ENCODE measurements around the gene NF1.
"Not testable (repeated sequence)": the region's sequence is repeated elsewhere in the genome, so short reads cannot be mapped to it uniquely, and the experiment has no call there.

The NF1 gene, protein sequence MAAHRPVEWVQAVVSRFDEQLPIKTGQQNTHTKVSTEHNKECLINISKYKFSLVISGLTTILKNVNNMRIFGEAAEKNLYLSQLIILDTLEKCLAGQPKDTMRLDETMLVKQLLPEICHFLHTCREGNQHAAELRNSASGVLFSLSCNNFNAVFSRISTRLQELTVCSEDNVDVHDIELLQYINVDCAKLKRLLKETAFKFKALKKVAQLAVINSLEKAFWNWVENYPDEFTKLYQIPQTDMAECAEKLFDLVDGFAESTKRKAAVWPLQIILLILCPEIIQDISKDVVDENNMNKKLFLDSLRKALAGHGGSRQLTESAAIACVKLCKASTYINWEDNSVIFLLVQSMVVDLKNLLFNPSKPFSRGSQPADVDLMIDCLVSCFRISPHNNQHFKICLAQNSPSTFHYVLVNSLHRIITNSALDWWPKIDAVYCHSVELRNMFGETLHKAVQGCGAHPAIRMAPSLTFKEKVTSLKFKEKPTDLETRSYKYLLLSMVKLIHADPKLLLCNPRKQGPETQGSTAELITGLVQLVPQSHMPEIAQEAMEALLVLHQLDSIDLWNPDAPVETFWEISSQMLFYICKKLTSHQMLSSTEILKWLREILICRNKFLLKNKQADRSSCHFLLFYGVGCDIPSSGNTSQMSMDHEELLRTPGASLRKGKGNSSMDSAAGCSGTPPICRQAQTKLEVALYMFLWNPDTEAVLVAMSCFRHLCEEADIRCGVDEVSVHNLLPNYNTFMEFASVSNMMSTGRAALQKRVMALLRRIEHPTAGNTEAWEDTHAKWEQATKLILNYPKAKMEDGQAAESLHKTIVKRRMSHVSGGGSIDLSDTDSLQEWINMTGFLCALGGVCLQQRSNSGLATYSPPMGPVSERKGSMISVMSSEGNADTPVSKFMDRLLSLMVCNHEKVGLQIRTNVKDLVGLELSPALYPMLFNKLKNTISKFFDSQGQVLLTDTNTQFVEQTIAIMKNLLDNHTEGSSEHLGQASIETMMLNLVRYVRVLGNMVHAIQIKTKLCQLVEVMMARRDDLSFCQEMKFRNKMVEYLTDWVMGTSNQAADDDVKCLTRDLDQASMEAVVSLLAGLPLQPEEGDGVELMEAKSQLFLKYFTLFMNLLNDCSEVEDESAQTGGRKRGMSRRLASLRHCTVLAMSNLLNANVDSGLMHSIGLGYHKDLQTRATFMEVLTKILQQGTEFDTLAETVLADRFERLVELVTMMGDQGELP (N-terminal part only)

GRCh38 chr17:31094600-31095235 is at the start of gene NF1:
TSS of gene NF1 (plus strand) at chr17:31094977. CDS start at chr17:31095310, 333 bp downstream.
- DNase-seq (ENCODE audit: low spot score) = peak; percentile 99
- TF ChIP-seq, protein P1, sequence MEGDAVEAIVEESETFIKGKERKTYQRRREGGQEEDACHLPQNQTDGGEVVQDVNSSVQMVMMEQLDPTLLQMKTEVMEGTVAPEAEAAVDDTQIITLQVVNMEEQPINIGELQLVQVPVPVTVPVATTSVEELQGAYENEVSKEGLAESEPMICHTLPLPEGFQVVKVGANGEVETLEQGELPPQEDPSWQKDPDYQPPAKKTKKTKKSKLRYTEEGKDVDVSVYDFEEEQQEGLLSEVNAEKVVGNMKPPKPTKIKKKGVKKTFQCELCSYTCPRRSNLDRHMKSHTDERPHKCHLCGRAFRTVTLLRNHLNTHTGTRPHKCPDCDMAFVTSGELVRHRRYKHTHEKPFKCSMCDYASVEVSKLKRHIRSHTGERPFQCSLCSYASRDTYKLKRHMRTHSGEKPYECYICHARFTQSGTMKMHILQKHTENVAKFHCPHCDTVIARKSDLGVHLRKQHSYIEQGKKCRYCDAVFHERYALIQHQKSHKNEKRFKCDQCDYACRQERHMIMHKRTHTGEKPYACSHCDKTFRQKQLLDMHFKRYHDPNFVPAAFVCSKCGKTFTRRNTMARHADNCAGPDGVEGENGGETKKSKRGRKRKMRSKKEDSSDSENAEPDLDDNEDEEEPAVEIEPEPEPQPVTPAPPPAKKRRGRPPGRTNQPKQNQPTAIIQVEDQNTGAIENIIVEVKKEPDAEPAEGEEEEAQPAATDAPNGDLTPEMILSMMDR (IDR thresholded peaks at IDR 0.05; ENCODE audit: extremely low read depth, missing control alignments) = no peak

DNA sequence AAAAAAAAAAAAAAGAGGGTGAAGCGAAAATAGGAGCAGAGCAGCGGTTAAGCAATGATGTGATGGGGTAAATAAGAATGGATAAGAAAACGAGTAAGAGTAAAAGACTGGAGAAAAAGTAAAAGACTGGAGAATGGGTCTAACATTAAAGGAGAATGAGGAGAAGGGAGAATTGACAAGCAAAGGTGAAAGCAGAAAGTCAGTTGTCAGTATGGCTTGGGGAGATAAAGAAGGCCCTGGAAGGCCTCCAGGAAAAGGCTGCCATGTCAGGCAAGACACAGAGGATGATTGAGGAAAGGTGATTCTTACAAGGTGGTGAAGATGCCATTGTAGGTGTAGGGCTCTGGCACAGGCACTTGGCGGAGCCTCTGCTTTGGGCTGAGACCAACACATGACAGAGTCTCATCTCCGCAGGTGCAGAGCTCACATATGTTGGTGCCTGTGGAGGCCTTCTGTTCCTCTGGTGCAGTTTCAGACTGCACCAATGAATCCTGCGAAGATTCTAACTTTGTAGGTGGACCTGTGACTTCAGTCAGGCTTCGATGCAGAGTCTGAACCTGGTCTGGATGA is 47.8 kb upstream of the NF1 start:
- DNase-seq (ENCODE audit: low spot score) = not testable (repeated sequence)

DNA sequence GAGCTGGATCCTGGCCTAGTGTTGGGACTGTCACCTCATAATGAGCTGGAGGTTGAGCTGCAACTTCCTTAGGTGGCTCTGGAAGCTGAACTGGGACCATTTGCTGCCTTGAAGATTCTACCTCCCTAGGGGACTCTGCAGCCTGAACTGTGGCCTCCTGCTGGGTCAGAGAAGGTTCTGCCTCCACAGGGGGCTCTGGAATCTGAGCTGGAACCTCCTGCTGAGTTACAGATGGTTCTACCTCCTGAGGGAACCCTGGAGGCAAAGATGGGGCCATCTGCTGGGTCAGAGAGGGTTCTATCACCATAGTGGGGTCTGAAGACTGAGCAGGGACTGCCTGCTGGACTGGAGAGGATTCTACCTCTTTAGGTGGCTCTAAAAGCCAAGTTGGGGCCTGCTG is 46.6 kb upstream of the NF1 start:
- DNase-seq (ENCODE audit: low spot score) = no peak
- TF ChIP-seq, protein P1 (IDR thresholded peaks at IDR 0.05; ENCODE audit: extremely low read depth, missing control alignments) = no peak

DNA sequence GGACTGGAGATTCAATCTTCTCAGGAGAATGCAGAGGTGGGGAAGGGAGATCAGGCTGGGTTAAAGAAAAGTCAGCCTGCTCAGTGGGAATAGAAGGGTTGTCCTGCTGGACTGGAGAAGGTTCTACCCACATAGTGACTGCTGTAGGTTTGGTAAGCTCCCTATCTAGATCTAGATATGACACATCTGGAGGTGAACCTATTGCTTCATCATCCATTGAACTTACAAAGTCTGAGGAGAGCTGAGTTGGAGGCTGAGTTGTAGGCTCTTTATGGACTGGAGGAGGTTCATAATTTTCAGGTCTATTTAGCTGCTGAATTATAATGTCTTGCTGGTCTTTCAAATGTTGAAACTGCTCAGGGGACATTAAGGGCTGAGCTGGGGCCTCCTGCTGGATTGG is 46.0 kb upstream of the NF1 start:
- TF ChIP-seq, protein P1 (IDR thresholded peaks at IDR 0.05; ENCODE audit: extremely low read depth, missing control alignments) = no peak
- no peak for DNase-seq (ENCODE audit: low spot score)

DNA sequence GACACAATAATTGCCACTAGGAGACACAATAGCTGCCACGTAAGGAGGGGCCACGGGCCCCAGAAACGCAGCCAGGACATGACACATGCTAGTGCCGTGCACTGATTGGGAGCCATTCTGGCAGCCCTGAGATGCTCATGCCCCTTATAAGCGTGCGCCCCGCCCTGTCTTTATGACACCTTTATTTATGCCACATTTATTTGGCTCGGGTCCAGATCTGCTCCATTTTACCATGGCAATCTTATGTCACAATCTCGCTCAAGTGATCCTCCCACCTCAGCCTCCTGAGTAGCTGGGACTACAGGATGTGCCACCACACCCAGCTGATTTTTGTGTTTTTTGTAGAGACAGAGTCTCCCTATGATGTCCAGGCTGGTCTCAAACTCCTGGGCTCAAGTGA is 43.8 kb upstream of the NF1 start:
- DNase-seq (ENCODE audit: low spot score) = no peak
- TF ChIP-seq, protein P1 (IDR thresholded peaks at IDR 0.05; ENCODE audit: extremely low read depth, missing control alignments) = no peak

- TF ChIP-seq, protein P1 (IDR thresholded peaks at IDR 0.05; ENCODE audit: extremely low read depth, missing control alignments) = no peak
- no peak for DNase-seq (ENCODE audit: low spot score)
These were observed 43.3 kb upstream of the NF1 start for GRCh38 chr17:31051506-31051905.
